ENCODE results near the gene PDE7B. TPM values are rescaled to one million over a fixed set of nuclear protein-coding genes. Genes with fewer than 3 reads are reported as not detected.

PDE7B gene
- total and polyA plus RNA-seq, 2 of the 8 experiments (the other 6 are each of a cell fraction or from before 2014, with no cell fraction given): not detected

- H4K91ac ChIP-seq (replicated peaks; ENCODE audit: insufficient read length, low read length): no peak overlapping the region
- no peak overlapping the region for H2BK5ac ChIP-seq (ENCODE audit: low read depth, low read length)
- H3K36me3 ChIP-seq (ENCODE audit: control insufficient read depth in 2 of 4, insufficient read depth in 4 of 4, low read length in 3 of 4): no peaks in the 10 kb centered on the region
- no peak overlapping the region for H4K5ac ChIP-seq (ENCODE audit: insufficient read length, low read depth, low read length)
- DNase-seq (ENCODE audit: low read depth in 1 of 2, low spot score in 2 of 2) (no peak), FAIRE-seq (no peak)
- no peaks in the 10 kb centered on the region for H3K79me1 ChIP-seq (ENCODE audit: low read depth, low read length)
- no peak overlapping the region for H2AFZ ChIP-seq (ENCODE audit: low read length)
- no peak overlapping the region for H3K14ac ChIP-seq (ENCODE audit: insufficient read length)
- ChIA-PET CTCF (ENCODE audit: partially characterized antibody) (interaction anchor here (0.9 to 1.5 kb wide), 4 partner anchors 11 to 107 kb away, joined by 3 to 5 read pairs (median 3); no protein-coding TSS in a partner anchor), POLR2A (ENCODE audit: partially characterized antibody) (no interaction called here)
- no peaks in the 10 kb centered on the region for H3K23me2 ChIP-seq (ENCODE audit: low read depth, low read length)
- no peak overlapping the region for H2AK5ac ChIP-seq (ENCODE audit: low read depth, low read length)
- no peak overlapping the region for H3K56ac ChIP-seq (replicated peaks; ENCODE audit: insufficient read length, low read depth, low read length)
- no peak overlapping the region for H4K8ac ChIP-seq (ENCODE audit: extremely low read depth, insufficient read depth, low read length)
- no peak overlapping the region for H3K4ac ChIP-seq (replicated peaks; ENCODE audit: insufficient read length, low read depth, low read length)
- no peaks in the 10 kb centered on the region for H3K9me3 ChIP-seq (ENCODE audit: insufficient read depth in 2 of 2, low read depth in 1 of 2, low read length in 1 of 2)
- no peak overlapping the region for H2BK120ac ChIP-seq (replicated peaks; ENCODE audit: low read depth, low read length)
- H3K79me2 ChIP-seq (ENCODE audit: control insufficient read depth in 1 of 2, insufficient read depth in 2 of 2, low read length in 2 of 2): no peaks in the 10 kb centered on the region
- H3K23ac ChIP-seq (ENCODE audit: insufficient read length): no peak overlapping the region
- H2BK15ac ChIP-seq (ENCODE audit: low read length): no peak overlapping the region
- H3K9ac ChIP-seq (replicated peaks in 1 of 4; ENCODE audit: extremely low read depth in 1 of 4, low read depth in 3 of 4, low read length in 3 of 4): no peak overlapping the region
- H3K4me2 ChIP-seq (ENCODE audit: insufficient read depth in 1 of 2, low read depth in 2 of 2, low read length in 2 of 2): no peak overlapping the region
- no peaks in the 10 kb centered on the region for H4K20me1 ChIP-seq (replicated peaks in 1 of 2; ENCODE audit: control insufficient read depth in 1 of 2, insufficient read depth in 2 of 2, low read length in 2 of 2)
- H2BK12ac ChIP-seq (ENCODE audit: low read depth, low read length): no peak overlapping the region
- no peak overlapping the region for H3K18ac ChIP-seq (ENCODE audit: extremely low read depth, low read length)
- 89% methylated on average over 2 of the region's 2 CpGs; no CpG with 5 or more reads in 1 of the 2 experiments for WGBS, 2 experiments (ENCODE audit: extremely low coverage in 1 of 2, insufficient coverage in 1 of 2, insufficient read length in 1 of 2, insufficient replicate concordance in 2 of 2, low coverage in 1 of 2, low lambda C conversion rate in 2 of 2, missing lambda C conversion rate in 1 of 2)
- no peak for TF ChIP-seq RAD21 (IDR thresholded peaks at IDR 0.05 in 1 of 2, conservative IDR thresholded peaks at IDR 0.05 in 1 of 2; ENCODE audit: low read depth in 2 of 2, low read length in 2 of 2)
- TF ChIP-seq JUND (IDR thresholded peaks at IDR 0.05; ENCODE audit: low read length): no peak
- no peak for TF ChIP-seq ASH2L (IDR thresholded peaks at IDR 0.05; ENCODE audit: low read length)
- TF ChIP-seq RBBP5 (IDR thresholded peaks at IDR 0.05; ENCODE audit: borderline replicate concordance, low read depth, low read length): no peak
- no peak for TF ChIP-seq POU5F1 (IDR thresholded peaks at IDR 0.05; ENCODE audit: low read depth, low read length)
- TF ChIP-seq KDM1A (IDR thresholded peaks at IDR 0.05; ENCODE audit: borderline replicate concordance, low read length): no peak
- no peak for TF ChIP-seq BCL11A (IDR thresholded peaks at IDR 0.05; ENCODE audit: low read depth in 2 of 2, low read length in 2 of 2)
- no peak for TF ChIP-seq TCF12 (IDR thresholded peaks at IDR 0.05; ENCODE audit: low read depth, low read length)
- TF ChIP-seq SP1 (IDR thresholded peaks at IDR 0.05; ENCODE audit: low read depth, low read length): no peak
- no peak for TF ChIP-seq GTF2F1 (IDR thresholded peaks at IDR 0.05; ENCODE audit: borderline replicate concordance, low read depth, low read length)
- TF ChIP-seq HDAC6 (IDR thresholded peaks at IDR 0.05; ENCODE audit: low read depth, low read length): no peak
- no peaks in the 10 kb centered on the region for H3K4me1 ChIP-seq (replicated peaks in 1 of 4; ENCODE audit: control insufficient read depth in 3 of 4, insufficient read depth in 4 of 4, low read length in 3 of 4)
- H3K27me3 ChIP-seq (replicated peaks in 1 of 4; ENCODE audit: control insufficient read depth in 3 of 4, extremely low read depth in 1 of 4, insufficient read depth in 3 of 4, low read length in 3 of 4): no peaks in the 10 kb centered on the region
- no peak overlapping the region for H3K4me3 ChIP-seq (ENCODE audit: extremely low read depth in 1 of 4, insufficient read depth in 2 of 4, low read depth in 3 of 4, low read length in 4 of 4)
- no peak overlapping the region for H2BK20ac ChIP-seq (ENCODE audit: low read length)
- no peak overlapping the region for H3K27ac ChIP-seq (ENCODE audit: low read depth, low read length)
Observed at GRCh38 chr6:136020691-136021090, 169.2 kb downstream of the PDE7B start.

Measured in H1 (cell line).